ENCODE results near the gene PHTF2. TPM values are rescaled to one million over a fixed set of nuclear protein-coding genes. Genes with fewer than 3 reads are reported as not detected.
"Not testable (repeated sequence)": the region's sequence is repeated elsewhere in the genome, so short reads cannot be mapped to it uniquely, and the experiment has no call there.

Gene PHTF2
- total RNA-seq, 4 donors from 2014 or later = 14.5 to 28.6 (median 24.1) TPM

DNA sequence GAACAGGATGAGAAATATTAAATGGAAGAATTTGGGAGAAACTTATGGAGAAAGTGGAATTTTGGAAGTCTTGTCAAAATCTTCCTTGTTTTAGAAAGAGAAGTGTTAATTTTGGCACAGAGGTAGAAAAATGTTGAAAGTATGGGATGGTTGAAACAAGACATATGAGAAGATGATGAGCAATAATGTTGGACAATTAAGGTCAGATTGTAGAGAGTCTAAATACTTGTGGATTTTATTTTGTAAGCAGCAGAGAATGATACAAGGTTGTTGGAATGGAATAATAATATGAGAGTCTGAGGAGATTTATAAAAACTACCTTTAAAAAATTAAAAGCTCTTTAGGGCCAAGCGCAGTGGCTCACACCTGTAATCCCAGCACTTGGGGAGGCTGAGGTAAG is 34.6 kb downstream of the PHTF2 start:
- intact Hi-C loops (cut with DNase I; ENCODE audit: low total_unique reads) (no loop called here), in situ Hi-C loops (cut with MboI; ENCODE audit: low pct_ligation_motif_present in 1 of 4, low pct_unique_long_range_greater_than_20kb in 1 of 4, low sequenced_read_pairs in 3 of 4) (no loop called here)
- TF ChIP-seq EP300 (IDR thresholded peaks at IDR 0.05; ENCODE audit: low read depth) = no peak
- 89 to 96% methylated on average over 1 of the region's 1 CpG for WGBS, 2 donors (ENCODE audit: low coverage in 1 of 2)
- Histone ChIP-seq H3K4me3 (no peak overlapping the region), H3K27ac (no peak overlapping the region), H3K36me3 (no peaks in the 10 kb centered on the region), H3K4me1 (peaks cover 0 to 15% (median 5%) of the 10 kb centered on the region in 4 donors), H3K27me3 (no peaks in the 10 kb centered on the region), H3K9me3 (no peaks in the 10 kb centered on the region)
- no peak for DNase-seq

DNA sequence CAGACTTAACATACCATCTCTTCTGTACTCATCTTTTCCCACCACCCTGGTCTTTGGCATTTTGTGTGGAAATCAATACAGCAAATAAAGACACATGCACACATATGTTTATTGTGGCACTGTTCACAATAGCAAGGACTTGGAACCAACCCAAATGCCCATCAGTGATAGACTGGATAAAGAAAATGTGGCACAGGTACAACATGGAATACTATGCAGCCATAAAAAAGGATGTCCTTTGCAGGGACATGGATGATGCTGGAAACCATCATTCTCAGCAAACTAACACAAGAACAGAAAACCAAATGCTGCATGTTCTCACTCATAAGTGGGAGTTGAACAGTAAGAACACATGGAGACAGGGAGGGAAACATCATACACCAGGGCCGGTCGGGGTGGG is 37.9 kb downstream of the PHTF2 start:
- intact Hi-C loops (cut with DNase I; ENCODE audit: low total_unique reads); H3K27me3 ChIP-seq; DNase-seq; H3K9me3 ChIP-seq; H3K27ac ChIP-seq; H3K4me3 ChIP-seq; in situ Hi-C loops (cut with MboI; ENCODE audit: low pct_ligation_motif_present in 1 of 4, low pct_unique_long_range_greater_than_20kb in 1 of 4, low sequenced_read_pairs in 3 of 4); H3K36me3 ChIP-seq: not testable (repeated sequence)
- H3K4me1 ChIP-seq = peaks cover 0 to 19% (median 5%) of the 10 kb centered on the region in 4 donors
- WGBS, 2 donors (ENCODE audit: low coverage in 1 of 2) = 100% methylated on average over 1 to 2 of the region's 2 CpGs

DNA sequence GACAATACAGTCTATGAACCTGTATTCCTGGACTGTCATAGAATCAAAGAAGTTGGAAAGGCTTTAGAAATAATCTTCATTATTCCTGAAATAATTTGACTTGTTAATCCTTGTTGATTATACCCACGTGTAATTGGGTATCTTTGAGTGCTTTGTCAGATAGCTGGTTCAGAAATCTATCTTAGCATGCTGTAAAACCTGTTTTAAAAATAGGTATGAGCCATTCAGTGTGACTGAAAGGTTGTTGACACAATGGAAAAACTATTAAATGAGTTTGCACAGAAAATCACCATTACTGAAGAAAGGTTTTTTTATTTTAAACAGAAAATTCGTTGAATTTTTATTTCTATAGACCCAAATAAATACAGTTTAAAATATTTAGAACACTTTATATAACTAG is 38.7 kb downstream of the PHTF2 start:
- whole genome bisulfite sequencing, 2 donors (ENCODE audit: low coverage in 1 of 2) = 28 to 33% methylated on average over 2 of the region's 2 CpGs
- no peak for DNase-seq
- Histone ChIP-seq H3K9me3 (no peaks in the 10 kb centered on the region), H3K27ac (no peak overlapping the region), H3K4me3 (no peak overlapping the region), H3K27me3 (no peaks in the 10 kb centered on the region), H3K36me3 (no peaks in the 10 kb centered on the region), H3K4me1 (peaks cover 0 to 19% (median 5%) of the 10 kb centered on the region in 4 donors)
- intact Hi-C loops (cut with DNase I; ENCODE audit: low total_unique reads) (no loop called here), in situ Hi-C loops (cut with MboI; ENCODE audit: low pct_ligation_motif_present in 1 of 4, low pct_unique_long_range_greater_than_20kb in 1 of 4, low sequenced_read_pairs in 3 of 4) (no loop called here)
- TF ChIP-seq EP300 (IDR thresholded peaks at IDR 0.05; ENCODE audit: low read depth) = no peak
- no peak for TF ChIP-seq CTCF (IDR thresholded peaks at IDR 0.05)

- Histone ChIP-seq H3K4me1 (peaks cover 0 to 19% (median 5%) of the 10 kb centered on the region in 4 donors), H3K36me3 (no peaks in the 10 kb centered on the region), H3K9me3 (no peaks in the 10 kb centered on the region), H3K27me3 (no peaks in the 10 kb centered on the region), H3K27ac (no peak overlapping the region), H3K4me3 (no peak overlapping the region)
- 49 to 50% methylated on average over 1 of the region's 1 CpG for WGBS, 2 donors (ENCODE audit: low coverage in 1 of 2)
- DNase-seq = no peak
- intact Hi-C loops (cut with DNase I; ENCODE audit: low total_unique reads) = no loop called here
- TF ChIP-seq POLR2A (IDR thresholded peaks at IDR 0.05) = no peak
- no peak for TF ChIP-seq EP300 (IDR thresholded peaks at IDR 0.05; ENCODE audit: low read depth)
- no peak for TF ChIP-seq CTCF (IDR thresholded peaks at IDR 0.05)
- no peak for TF ChIP-seq POLR2AphosphoS5 (IDR thresholded peaks at IDR 0.05)
- in situ Hi-C loops (cut with MboI; ENCODE audit: low pct_ligation_motif_present in 1 of 4, low pct_unique_long_range_greater_than_20kb in 1 of 4, low sequenced_read_pairs in 3 of 4) = no loop called here
Observed at GRCh38 chr7:77837966-77838365, 39.4 kb downstream of the PHTF2 start.

GRCh38 chr7:77838929-77839491 is 40.4 kb downstream of the PHTF2 start:
- TF ChIP-seq POLR2A (IDR thresholded peaks at IDR 0.05) (no peak), EP300 (IDR thresholded peaks at IDR 0.05; ENCODE audit: low read depth) (no peak), CTCF (IDR thresholded peaks at IDR 0.05) (no peak), POLR2AphosphoS5 (IDR thresholded peaks at IDR 0.05) (no peak)
- Histone ChIP-seq H3K36me3 (no peaks in the 10 kb centered on the region), H3K27me3 (no peaks in the 10 kb centered on the region), H3K27ac (no peak overlapping the region), H3K4me3 (no peak overlapping the region), H3K4me1 (peaks cover 0 to 19% (median 5%) of the 10 kb centered on the region in 4 donors), H3K9me3 (no peaks in the 10 kb centered on the region)
- no peak for DNase-seq
- in situ Hi-C loops (cut with MboI; ENCODE audit: low pct_ligation_motif_present in 1 of 4, low pct_unique_long_range_greater_than_20kb in 1 of 4, low sequenced_read_pairs in 3 of 4) = no loop called here
- intact Hi-C loops (cut with DNase I; ENCODE audit: low total_unique reads) = no loop called here
- 62 to 69% methylated on average over 2 to 3 of the region's 3 CpGs for WGBS, 2 donors (ENCODE audit: low coverage in 1 of 2)

All from transverse colon (tissue), 4 donors.